Activated T-cell treated with anti-CD3 and anti-CD28 coated beads for 4 hours (primary cell): Measurements from ENCODE around the gene HOXC10.

Source experiments
- DNase-seq: peaks from one replicate; pipeline ENCODE4 v3.0.0-alpha.2; 2020

The HOXC10 gene

DNA sequence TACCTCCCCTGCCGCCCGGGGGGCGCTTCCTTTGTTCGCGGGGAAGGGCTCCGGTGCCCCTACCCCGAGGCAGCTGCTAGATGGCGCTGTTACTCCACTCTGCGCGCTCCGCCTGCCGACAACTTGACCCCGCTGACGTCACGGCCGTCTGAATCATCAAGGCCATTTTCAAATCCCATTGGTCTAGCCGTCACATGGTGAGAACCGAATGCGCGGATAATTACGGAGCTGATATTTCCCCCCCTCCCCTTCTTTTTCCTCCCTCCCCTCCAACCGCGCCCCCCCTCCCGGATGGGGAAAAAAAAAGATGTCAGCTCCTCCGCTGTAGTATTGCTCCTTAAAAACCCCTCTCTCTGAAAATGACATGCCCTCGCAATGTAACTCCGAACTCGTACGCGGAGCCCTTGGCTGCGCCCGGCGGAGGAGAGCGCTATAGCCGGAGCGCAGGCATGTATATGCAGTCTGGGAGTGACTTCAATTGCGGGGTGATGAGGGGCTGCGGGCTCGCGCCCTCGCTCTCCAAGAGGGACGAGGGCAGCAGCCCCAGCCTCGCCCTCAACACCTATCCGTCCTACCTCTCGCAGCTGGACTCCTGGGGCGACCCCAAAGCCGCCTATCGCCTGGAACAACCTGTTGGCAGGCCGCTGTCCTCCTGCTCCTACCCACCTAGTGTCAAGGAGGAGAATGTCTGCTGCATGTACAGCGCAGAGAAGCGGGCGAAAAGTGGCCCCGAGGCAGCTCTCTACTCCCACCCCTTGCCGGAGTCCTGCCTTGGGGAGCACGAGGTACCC, at the start of gene HOXC10:
Gene HOXC10, plus strand, starts transcription at position 246 of the 791 bp plus-strand sequence. Its CDS starts 114 bp downstream, at position 360.
- peak; percentile 78 for DNase-seq

DNA sequence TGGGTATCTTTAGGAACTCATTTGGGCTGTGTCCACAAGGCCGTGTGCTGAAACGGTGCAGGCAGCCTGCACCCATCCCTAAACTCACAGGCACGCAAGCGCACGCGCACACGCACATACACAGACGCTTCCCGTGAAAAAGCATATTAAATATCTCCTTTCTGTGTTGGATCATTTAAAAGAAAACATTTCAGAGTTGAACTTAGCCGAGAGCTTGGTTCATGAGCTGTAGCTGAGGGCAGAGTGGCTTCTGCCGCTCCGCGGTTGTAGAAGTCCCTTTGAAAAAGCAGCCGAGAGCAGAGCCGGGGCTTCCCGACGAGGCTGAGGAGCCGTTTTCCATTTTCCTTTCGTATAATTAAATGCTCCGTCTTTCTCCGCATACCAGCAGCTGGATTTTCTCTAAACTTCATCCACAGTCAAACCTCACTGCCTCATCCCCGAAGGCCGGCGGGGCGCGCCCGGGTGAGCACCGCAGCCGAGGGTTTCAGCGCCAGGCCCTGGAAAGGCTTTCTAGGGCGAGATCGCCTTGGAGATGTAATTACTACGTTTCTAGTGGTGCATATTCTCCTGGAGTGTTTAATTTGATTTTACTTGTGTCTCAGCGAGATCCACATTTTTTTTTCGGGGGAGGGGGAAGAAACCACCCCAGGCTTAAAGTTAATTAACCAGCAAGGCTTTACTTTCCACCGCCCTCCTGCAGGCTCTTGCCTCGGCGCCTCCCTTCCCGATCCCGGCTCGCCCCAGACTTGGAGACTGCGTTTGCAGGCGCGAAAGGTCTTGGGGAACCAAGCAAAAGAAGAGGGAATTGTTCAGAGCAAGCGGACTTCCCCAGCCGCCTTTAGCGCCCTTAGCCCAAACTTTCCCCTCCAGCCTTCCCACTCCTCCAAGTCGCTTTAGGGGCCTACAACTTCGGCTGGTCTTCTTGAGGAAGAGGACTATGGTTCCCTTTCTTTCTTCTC, 49.3 kb upstream of the HOXC10 start:
- DNase-seq, result no peak

DNA sequence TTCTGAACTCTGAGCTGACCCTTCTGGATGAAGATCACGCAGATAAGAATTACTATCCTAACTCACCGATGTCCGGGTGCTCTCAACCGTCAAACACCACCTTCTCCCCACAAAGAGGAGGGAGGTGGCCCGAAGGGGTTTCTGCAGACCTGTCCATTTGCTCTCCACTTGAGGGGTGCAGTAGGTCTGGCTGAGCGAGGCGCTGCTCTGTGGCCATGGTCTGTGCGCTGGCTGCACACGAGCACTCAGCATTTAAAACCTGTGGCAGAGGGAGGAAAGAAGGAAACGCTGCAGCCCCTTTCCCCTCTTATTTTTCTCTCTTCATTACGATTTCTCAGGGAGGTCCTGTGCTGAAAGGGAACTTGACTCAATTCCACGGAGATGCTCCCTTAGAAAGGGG, 47.8 kb upstream of the HOXC10 start:
- DNase-seq, result no peak

DNA sequence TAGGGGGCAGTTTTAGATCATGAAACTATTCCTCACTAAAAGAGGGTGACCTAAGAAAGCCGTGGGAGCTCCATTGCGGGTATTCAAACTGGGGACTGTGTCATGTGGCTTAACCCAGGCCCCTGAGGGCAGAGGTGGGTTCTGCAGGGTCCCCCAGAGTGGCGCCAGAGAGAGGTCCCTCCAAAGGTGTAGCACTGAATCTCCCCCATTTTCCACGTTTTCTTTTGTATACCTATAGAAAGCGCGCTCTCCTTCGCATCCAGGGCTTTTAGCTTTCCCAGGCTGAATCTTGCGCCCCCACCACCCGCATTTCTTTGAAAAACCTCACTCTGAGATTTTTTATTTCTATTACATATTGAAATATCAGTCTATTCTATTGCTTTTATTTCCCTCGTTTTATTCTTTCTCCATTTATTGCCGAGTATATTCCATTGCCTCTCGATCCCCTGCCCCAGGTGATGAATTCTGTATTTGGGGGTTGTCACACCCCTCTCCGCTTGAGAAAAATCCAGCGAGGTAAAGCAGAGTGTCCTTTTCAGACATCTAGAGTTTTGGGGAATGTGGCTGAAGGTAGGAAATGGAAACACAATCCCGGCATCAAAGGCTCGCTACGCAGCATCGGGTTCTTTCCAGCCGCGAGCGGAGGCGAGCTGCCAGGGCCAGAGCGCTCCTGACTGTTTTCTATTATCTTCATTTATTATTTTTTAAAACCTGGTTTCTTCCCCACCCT, 47.2 kb upstream of the HOXC10 start:
- DNase-seq, result no peak

DNA sequence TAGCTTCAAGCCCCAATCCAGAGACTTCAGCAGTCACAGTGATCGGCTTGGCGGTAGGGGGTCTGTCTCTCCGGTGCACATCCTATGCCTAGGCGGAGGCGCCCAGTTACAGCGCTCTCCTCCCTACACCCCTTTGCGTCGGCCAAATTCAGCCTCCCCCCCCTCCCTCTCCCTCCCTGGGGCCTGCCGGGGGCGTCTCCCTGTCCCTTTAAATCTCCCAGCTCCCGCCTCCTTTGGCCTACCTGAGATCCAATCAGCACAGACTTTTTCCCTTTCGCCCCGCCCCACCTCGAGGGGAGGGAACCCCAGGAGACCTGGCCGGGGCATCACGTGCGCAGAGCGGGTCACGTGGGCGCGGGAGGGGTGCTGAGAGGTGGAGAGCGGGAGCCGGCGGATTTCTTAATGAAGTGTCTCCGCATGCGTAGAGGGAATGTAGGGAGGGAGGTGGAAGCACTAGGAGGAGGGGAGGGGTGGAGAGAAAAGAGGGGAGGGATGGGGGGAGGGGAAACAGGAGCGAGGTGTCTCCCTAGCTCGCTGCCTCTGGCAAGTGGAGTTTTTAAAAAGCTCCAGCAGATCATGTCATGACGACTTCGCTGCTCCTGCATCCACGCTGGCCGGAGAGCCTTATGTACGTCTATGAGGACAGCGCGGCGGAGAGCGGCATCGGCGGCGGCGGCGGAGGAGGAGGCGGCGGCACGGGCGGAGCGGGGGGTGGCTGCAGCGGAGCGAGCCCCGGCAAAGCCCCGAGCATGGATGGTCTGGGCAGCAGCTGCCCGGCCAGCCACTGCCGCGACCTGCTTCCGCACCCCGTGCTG, 46.4 kb upstream of the HOXC10 start, which contains the start of gene HOXC13:
Gene HOXC13, plus strand, starts transcription at position 506 of the 815 bp plus-strand sequence. Its CDS starts 76 bp downstream, at position 582.
- DNase-seq, result no peak

DNA sequence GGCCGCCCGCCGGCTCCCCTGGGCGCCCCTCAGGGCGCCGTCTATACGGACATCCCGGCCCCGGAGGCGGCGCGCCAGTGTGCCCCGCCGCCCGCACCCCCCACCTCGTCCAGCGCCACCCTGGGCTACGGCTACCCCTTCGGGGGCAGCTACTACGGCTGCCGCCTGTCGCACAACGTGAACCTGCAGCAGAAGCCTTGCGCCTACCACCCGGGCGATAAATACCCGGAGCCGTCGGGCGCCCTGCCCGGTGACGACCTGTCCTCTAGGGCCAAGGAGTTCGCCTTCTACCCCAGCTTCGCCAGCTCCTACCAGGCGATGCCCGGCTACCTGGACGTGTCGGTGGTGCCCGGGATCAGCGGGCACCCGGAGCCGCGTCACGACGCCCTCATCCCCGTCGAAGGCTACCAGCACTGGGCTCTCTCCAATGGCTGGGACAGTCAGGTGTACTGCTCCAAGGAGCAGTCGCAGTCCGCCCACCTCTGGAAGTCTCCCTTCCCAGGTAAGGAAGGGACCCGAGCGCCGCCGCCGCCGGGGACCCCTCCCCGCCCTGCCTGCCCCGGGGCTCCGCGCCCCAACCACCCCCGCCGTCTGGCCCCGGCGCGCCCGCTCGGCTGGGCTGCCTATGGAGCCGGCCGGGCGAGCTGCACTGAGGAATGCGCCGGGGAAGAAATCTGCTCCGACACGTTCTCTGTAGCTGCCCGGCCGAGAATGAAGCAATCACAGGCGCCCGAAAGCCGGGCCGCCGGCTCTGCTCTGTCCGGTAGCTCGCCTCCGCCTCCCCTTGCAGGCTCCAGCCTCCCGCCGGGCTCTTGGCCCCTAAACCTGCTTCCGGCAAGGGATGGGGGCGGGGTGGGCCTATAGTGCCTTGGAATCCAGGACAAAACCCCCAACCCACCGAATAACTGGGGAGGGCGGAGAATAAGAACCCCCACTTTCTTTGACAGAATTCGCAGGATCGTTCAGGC, 45.5 kb upstream of the HOXC10 start:
- DNase-seq, result no peak

DNA sequence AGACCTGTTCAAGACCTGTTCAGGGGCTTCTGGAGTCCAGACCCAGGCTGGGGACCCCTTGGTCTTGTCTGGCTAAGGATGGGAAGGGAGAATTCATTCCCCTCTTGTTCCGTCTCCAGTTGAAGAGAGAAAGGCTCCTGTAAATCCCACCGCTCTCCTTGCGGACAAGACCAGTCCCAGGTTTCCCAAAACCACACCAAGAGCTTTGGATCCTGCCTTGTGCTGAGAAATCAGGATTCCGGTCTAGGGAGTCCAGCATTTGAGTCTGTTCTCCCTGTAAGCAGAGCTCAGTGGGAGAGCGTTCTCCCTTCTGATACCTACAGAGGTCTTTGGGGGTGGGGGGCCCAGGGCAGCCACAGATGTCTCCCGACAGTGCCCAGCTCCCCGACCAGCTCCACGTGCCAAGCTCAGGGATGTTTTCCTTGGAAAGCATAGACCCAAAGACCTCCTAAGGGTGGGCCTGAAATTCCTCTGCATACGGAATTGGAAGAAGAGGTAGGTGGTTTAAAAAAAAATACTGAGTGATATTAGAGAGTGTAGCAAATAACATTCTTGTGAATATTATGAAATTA, 44.4 kb upstream of the HOXC10 start:
- DNase-seq, result no peak

DNA sequence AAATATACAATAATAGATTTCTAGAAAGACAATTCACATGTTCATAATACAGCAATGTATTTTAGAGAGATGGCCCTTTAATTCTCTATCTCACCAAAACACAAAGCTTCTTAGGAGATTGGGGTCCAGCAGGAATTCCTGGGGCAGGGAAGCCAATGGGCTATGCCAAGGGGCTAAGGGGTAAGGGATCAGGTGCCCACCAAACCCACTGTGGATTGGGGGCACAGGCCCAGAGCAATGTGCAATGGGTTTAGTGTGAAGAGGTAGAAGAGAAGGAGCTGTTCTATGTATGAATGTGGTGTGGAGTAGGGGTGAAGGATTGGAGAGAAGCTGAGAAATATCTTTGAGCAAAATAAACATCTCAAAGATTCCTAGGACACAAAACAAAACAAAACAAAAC, 43.8 kb upstream of the HOXC10 start:
- DNase-seq, result no peak

DNA sequence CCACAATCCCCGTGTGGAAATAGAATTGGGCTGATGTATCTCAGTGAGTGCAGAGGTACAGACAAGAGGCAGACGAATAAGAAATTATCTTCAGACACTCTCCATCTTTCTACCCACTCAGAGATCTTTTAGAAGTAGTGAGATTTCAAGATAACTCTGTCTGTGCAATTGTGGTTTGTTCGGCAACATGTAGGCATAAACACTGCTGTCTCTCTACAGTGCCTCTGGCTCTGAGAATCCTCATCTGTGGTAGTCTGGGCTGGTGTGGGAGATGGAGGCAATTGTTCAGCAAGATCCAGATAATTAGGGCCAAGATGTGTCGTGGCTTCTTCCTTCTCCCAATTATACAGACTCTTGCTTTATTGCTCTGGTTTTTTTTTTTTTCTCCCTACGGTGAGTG, 43.2 kb upstream of the HOXC10 start:
- no peak for DNase-seq

DNA sequence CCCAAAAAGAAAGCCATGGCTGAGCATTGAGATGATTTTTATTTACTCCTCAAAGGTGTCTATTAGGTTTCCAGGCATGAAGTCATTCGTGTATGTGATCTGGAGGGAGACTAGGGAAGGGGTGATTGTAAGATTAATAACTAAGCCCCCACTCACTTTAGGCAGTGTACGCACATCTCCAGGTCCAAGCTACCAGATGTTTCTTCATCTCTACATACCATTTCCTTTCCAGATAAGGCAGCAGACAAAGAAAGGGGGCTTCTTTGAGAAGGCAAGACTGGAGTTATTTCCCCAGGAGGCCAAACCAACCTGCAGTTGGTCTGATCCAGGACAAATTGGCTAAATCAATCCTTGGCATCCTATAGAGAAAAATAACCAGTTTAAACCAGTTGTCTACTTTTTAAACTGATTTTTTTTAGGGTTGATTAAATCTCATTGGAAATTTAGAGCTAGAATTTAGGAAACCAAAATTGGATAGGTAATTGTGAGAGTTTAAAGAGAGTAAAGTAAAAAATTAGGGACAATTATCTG, 42.4 kb upstream of the HOXC10 start:
- no peak for DNase-seq

DNA sequence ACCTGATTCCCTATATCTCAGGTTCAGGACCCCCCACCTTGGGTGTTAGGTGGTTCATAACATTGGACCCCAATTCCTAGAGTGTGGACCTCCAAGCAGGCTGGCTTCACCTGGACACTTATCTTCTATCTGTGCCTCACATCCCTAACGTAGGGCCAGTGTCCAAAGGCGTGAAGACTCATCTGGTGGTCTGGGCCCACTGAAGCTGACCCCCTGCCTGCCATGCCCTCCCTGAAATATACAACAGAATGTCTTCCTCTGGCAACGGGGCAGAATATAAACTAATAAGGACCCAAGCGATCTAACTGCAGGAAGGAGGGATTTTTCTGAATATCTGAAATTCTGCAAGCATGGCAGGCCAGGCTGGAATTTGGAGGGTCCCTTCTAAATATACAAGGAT, 40.7 kb upstream of the HOXC10 start:
- no peak for DNase-seq

DNA sequence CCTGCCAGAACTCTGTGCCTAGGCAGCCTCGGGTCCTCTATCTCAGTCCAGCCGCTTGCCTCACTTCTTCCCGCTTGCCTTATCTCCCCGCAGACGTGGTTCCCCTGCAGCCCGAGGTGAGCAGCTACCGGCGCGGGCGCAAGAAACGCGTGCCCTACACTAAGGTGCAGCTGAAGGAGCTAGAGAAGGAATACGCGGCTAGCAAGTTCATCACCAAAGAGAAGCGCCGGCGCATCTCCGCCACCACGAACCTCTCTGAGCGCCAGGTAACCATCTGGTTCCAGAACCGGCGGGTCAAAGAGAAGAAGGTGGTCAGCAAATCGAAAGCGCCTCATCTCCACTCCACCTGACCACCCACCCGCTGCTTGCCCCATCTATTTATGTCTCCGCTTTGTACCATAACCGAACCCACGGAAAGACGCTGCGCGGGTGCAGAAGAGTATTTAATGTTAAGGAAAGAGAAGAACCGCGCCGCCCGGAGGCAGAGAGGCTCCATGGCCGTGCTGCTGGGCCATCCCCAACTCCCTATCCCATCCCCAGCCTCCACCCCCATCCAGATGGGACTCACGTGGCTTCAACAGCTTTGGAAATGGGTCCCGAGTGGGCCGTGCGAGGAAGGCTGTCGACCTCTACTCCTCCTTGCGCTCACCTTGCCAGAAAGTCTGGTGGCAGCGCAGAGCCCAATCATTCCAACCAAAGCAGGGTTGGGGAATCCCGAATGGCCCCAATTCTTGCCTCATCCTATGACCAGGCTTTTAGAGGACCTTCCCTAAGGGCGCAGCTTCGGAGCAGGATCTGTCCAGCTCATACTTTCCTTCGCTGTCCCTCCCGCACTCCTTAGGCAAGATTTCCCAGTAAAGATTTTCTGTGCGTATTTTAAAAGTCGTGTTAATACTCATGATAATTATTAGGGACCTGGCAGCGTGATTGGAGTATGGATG, 39.8 kb upstream of the HOXC10 start:
- no peak for DNase-seq

DNA sequence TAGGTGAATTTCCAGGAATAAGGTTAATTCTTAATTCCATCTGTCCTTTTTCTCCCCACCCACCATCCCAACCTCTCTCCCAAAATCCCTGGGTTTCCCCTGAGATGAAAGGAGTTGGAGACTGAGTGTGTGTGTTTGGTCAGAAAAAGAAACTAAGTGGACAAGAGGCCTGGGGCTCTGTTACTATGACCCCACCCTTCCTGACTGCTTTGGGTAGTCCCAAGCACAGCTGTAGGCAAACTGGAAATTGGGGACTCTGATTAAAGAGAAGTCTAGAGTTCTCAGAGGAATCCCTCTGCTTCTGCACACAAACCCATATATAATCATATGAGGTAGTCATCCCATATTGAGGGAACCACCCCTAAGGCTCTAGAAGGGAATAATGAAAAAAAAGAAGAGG, 37.2 kb upstream of the HOXC10 start:
- no peak for DNase-seq

DNA sequence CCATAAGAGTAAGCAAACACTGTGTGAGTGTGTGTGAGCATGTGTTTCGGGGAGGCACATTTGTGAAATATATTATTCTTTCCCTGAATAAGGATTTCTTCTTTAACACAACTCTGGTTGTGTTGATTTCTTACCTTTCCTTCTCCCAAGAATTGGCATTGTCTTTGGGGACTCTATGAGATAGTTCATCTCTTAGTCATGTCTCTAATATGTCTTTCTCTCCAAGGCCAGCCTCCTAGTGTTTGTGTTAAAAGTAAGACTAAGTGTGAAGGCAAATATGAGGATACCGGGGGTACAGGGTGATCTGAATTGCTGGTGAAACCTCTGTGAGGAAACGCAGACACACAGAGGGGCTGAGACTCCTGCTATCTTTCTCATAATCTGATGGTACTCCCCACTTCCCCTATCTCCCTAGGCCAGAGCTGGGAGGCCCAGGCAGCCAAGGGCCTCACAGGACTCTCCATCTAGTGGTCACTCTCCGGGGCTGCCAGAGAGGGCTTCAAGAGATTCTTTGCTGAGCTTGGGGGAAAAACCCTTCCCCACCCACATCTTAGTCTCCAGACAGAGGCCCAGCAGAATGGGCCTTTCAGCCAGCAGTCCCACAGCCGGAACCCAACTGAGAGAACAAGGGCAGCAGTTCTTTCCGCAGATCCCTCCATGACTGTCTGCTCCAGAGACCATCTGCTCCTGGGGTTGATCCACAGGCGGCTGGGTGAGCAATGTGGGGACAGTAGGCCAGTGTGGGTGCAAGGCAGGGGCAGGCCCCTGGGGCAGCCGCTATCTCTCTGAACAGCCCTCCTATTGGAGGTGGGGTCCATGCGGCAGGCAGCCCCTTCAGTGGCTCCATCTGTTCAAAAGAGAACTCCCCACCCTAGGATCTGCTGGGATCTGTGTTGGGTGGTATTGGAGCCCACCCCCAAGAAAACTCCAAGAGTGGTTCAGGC, 36.0 kb upstream of the HOXC10 start:
- no peak for DNase-seq

DNA sequence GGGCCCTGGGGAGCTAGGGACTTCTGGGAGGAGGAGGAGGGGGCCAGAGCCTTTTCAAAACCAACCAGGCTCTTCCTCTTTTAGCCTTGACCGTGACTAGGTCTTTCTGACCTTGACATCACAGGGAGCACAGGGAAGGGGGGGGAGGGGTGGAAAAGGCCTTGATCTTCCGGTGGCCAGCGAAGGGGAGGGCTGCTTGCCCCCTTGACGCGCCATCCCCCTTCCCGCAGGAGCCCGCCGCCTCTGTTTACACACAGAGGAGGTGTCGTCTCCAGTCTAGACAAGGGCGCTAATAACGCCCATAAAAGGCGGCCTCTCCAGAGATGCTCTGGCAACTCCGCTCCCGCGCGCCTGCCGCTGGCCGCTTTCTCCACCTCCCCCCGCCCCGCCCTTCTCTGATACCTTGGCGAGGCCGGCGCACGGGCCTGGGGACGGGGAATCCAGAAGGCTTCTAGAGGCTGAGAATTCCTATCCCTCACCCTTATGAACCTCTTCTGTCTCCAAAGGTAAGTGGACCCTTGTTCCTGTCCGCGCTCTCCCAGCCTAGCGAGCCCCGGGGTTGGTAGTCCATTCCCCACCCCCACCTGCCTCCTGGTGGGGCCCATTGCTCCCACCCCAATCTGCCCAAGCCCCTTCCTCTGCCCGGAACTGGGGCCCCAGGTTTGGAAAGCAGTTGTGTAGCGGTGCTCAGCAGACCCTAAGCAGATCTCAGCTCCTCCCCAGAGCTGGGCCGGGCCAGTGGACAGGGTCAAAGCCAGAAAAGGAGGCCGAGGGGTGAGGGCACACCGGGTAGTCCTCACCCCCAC, 35.1 kb upstream of the HOXC10 start:
- DNase-seq, result no peak

DNA sequence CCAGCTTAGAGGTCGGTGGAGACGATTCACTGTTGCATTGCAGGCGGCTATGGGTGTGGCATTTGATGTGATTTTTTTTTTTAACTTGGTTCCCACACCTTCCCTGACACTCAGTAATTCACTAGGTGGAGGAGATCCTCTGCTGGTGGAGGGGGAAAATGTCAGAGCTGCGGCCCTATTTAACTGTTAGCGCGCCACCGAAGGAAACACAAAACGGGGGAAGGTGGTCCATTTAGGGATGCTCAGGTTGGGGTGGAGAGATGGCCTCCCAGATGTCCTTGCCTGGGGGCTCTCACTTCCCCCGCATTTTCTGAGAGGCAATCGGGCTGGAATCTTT, 34.5 kb upstream of the HOXC10 start:
- DNase-seq, result no peak
